Keratinocyte (primary cell): ENCODE results near the gene RNF125. TPM values are rescaled to one million over a fixed set of nuclear protein-coding genes. Genes with fewer than 3 reads are reported as not detected.
A peak's percentile ranks its signal among the peaks of the same experiment; 100 is the strongest.
"Not testable (repeated sequence)": the region's sequence is repeated elsewhere in the genome, so short reads cannot be mapped to it uniquely, and the experiment has no call there.

Source experiments
- DNase-seq: peaks from one replicate; pipeline ENCODE4 v3.0.0-alpha.2; 2011; ENCODE audit warnings: low read depth, missing footprints, low spot score
- FAIRE-seq: peaks from 2 replicates; lab custom pipeline; 2011; peaks lifted over from hg19 to GRCh38; lab: Jason Lieb, UNC
- H2AFZ ChIP-seq: 2 replicates; pipeline ENCODE4 v1.6.0; 2012; ENCODE audit warnings: low read length, control low read depth, inconsistent platforms; ENCODE audit not compliant: control insufficient read depth
- H3K27ac ChIP-seq: 2 replicates; pipeline ENCODE4 v1.5.1; 2011; ENCODE audit warnings: low read length; ENCODE audit not compliant: control insufficient read depth, insufficient read depth
- H3K27me3 ChIP-seq: 3 replicates; pipeline ENCODE4 v1.6.0; 2011; ENCODE audit warnings: low read length; ENCODE audit not compliant: control insufficient read depth, insufficient read depth; ENCODE audit errors: extremely low read depth
- H3K36me3 ChIP-seq, 2 experiments: 2 replicates in 1 of 2; 3 replicates in 1 of 2; pipeline ENCODE4 v1.5.1; 2011; ENCODE audit warnings: low read length in 2 of 2, mild to moderate bottlenecking in 1 of 2; ENCODE audit not compliant: control insufficient read depth in 2 of 2, insufficient read depth in 2 of 2; ENCODE audit errors: extremely low read depth in 1 of 2
- H3K4me1 ChIP-seq: 3 replicates; pipeline ENCODE4 v1.5.1; 2011; ENCODE audit warnings: low read length; ENCODE audit not compliant: control insufficient read depth, insufficient read depth; ENCODE audit errors: extremely low read depth
- H3K4me2 ChIP-seq: 3 replicates; pipeline ENCODE4 v1.6.0; 2011; ENCODE audit warnings: low read depth, low read length; ENCODE audit not compliant: control insufficient read depth, insufficient read depth; ENCODE audit errors: extremely low read depth
- H3K4me3 ChIP-seq, 3 experiments: fragments of 200-600 bp in 1 of 3; sonication (generic) in 1 of 3; 2 replicates in 2 of 3; 3 replicates in 1 of 3; pipeline ENCODE4 v1.5.1; 2011 to 2016; ENCODE audit warnings: low read length in 3 of 3, mild to moderate bottlenecking in 3 of 3, control low read depth in 2 of 3, inconsistent platforms in 1 of 3, low read depth in 1 of 3, mixed read lengths in 1 of 3, mixed run types in 1 of 3, moderate library complexity in 1 of 3; ENCODE audit not compliant: control insufficient read depth in 2 of 3, insufficient read depth in 2 of 3; ENCODE audit errors: extremely low read depth in 1 of 3
- H3K79me2 ChIP-seq: 2 replicates; pipeline ENCODE4 v1.6.0; 2012; ENCODE audit warnings: low read length; ENCODE audit not compliant: control insufficient read depth, insufficient read depth
- H3K9ac ChIP-seq: 3 replicates; pipeline ENCODE4 v1.6.0; 2011; ENCODE audit warnings: low read length; ENCODE audit not compliant: control insufficient read depth, insufficient read depth; ENCODE audit errors: extremely low read depth
- H3K9me1 ChIP-seq: 3 replicates; pipeline ENCODE4 v1.6.0; 2011; ENCODE audit warnings: low read length; ENCODE audit not compliant: control insufficient read depth, insufficient read depth; ENCODE audit errors: extremely low read depth
- H3K9me3 ChIP-seq: 2 replicates; pipeline ENCODE4 v1.5.1; 2012; ENCODE audit warnings: low read depth, low read length; ENCODE audit not compliant: control insufficient read depth
- H4K20me1 ChIP-seq: 3 replicates; pipeline ENCODE4 v1.6.0; 2011; ENCODE audit warnings: low read length; ENCODE audit not compliant: control insufficient read depth, insufficient read depth; ENCODE audit errors: extremely low read depth
- CTCF ChIP-seq, 3 experiments: IDR thresholded peaks in 1 of 3; conservative IDR thresholded peaks in 1 of 3; optimal IDR thresholded peaks in 1 of 3; 2 replicates in 2 of 3; 3 replicates in 1 of 3; pipeline versions ENCODE3 to v1.5.1; 2011; ENCODE audit warnings: low read length in 3 of 3, mild to moderate bottlenecking in 3 of 3, moderate library complexity in 2 of 3, control low read depth in 1 of 3, inconsistent platforms in 1 of 3; ENCODE audit not compliant: insufficient read depth in 2 of 3; ENCODE audit errors: extremely low read depth in 1 of 3
- EZH2 ChIP-seq: IDR thresholded peaks from one replicate; pipeline ENCODE4 v1.6.1; 2012; ENCODE audit warnings: inconsistent platforms, mild to moderate bottlenecking, low read length, moderate library complexity
- dilution Hi-C: fragments of 300-500 bp; cut with MboI; formaldehyde crosslinking; loops from one replicate; pipeline ENCODE4 v1.7.0; 2020; ENCODE audit warnings: low sequenced_read_pairs; ENCODE audit not compliant: extremely low pct_ligation_motif_present
- polyA plus RNA-seq, 5 experiments: library from polyadenylated mRNA; depleted of rRNA in 3 of 5; stranded (reverse) in 3 of 5; stranded (forward) in 1 of 5; unstranded in 1 of 5; fragments of >200 nt; gene quantifications; 1 replicate in 1 of 5; 2 replicates in 3 of 5; 3 replicates in 1 of 5; pipeline versions ENCODE4 v1.2.1 to v1.2.3, GENCODE V29; 2011 to 2012; ENCODE audit warnings: missing spikeins in 2 of 5, low read depth in 1 of 5, low replicate concordance in 1 of 5

Gene RNF125
- polyA plus RNA-seq, 1 donor (not counting 4 experiments of a cell fraction or from before 2014, with no cell fraction given), result 4.5 TPM

GRCh38 chr18:32019251-32019948 lies 775 bp downstream of the RNF125 start:
- peak in 1 of 3 experiments; percentile 42 for TF ChIP-seq CTCF (optimal IDR thresholded peaks at IDR 0.05 in 1 of 3, IDR thresholded peaks at IDR 0.05 in 1 of 3, conservative IDR thresholded peaks at IDR 0.05 in 1 of 3; ENCODE audit: extremely low read depth in 1 of 3, insufficient read depth in 2 of 3, low read length in 3 of 3)
- TF ChIP-seq EZH2, result no peak
- Histone ChIP-seq H3K27me3 (no peaks in the 10 kb centered on the region), H3K79me2 (no peaks in the 10 kb centered on the region), H3K9ac (peak overlapping the region; percentile 74), H3K4me1 (peaks cover 4% of the 10 kb centered on the region), H3K4me2 (peak overlapping the region; percentile 86), H3K36me3 (no peaks in the 10 kb centered on the region), H2AFZ (peak overlapping the region; percentile 95), H3K9me3 (no peaks in the 10 kb centered on the region), H4K20me1 (no peaks in the 10 kb centered on the region), H3K4me3 (peak overlapping the region; percentile 52 to 69 (median 59)), H3K27ac (no peak overlapping the region), H3K9me1 (no peaks in the 10 kb centered on the region)
- FAIRE-seq (no peak), DNase-seq (no peak)
- dilution Hi-C loops, result no loop called here

DNA sequence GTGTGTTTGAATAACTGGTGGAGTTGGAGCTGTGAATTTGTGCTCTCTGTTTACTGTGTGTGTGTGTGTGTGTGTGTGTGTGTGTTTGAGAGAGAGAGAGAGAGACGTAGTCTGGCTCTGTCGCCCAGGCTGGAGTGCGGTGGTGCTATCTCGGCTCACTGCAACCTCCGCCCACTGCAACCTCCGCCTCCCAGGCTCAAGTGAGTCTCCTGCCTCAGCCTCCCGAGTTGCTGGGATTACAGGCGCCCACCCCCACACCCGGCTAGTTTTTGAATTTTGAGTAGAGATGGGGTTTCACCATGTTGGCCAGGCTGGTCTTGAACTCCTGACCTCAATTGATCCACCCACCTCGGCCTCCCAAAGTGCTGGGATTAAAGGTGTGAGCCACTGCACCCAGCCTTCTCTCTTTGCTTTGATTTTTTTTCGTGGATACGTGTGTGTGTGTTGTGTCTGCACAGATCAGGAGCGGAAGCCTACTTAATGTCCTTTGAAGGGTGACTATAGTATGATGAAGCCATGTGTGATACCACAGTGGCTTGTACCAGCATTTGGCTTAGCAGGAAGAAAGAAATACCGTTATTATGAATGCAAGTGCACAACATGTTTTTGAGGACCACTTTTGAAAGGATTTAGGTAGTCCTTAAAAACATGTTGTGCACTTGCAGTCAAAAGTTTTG lies 1.5 kb downstream of the RNF125 start:
- Histone ChIP-seq H3K4me2 (peak overlapping the region; percentile 86), H3K4me3 (peak overlapping the region; percentile 52 to 69 (median 59))
- H3K9ac ChIP-seq, dilution Hi-C loops, H3K4me1 ChIP-seq, H3K9me1 ChIP-seq, H3K36me3 ChIP-seq, H3K79me2 ChIP-seq, FAIRE-seq, H4K20me1 ChIP-seq, H3K27ac ChIP-seq, H3K27me3 ChIP-seq, H2AFZ ChIP-seq, H3K9me3 ChIP-seq, DNase-seq: not testable (repeated sequence)
